Stimulated activated naive CD8-positive, alpha-beta T cell treated with anti-CD3 and anti-CD28 coated beads, Interleukin-15, Interleukin-2, amounts not matched to agents 100 ng/mL and 50 ng/mL, for 24 hours (primary cell): ENCODE results near the gene DISC1.
A peak's percentile ranks its signal among the peaks of the same experiment; 100 is the strongest.
"Not testable (repeated sequence)": the region's sequence is repeated elsewhere in the genome, so short reads cannot be mapped to it uniquely, and the experiment has no call there.

ENCODE experiments used
- H3K27ac Mint-ChIP-seq: one replicate; pipeline ENCODE4 v1.8.0; 2021; ENCODE audit warnings: mild to moderate bottlenecking, mixed read lengths
- H3K27me3 Mint-ChIP-seq: one replicate; pipeline ENCODE4 v1.8.0; 2021; ENCODE audit warnings: mixed read lengths
- H3K36me3 Mint-ChIP-seq: one replicate; pipeline ENCODE4 v1.8.0; 2021; ENCODE audit warnings: low read depth, mixed read lengths
- H3K4me1 Mint-ChIP-seq: one replicate; pipeline ENCODE4 v1.8.0; 2021; ENCODE audit warnings: low read depth, mixed read lengths
- H3K4me3 Mint-ChIP-seq: one replicate; pipeline ENCODE4 v1.8.0; 2021; ENCODE audit warnings: mild to moderate bottlenecking, mixed read lengths
- H3K9me3 Mint-ChIP-seq: one replicate; pipeline ENCODE4 v1.8.0; 2021; ENCODE audit warnings: mixed read lengths

Gene DISC1

DNA sequence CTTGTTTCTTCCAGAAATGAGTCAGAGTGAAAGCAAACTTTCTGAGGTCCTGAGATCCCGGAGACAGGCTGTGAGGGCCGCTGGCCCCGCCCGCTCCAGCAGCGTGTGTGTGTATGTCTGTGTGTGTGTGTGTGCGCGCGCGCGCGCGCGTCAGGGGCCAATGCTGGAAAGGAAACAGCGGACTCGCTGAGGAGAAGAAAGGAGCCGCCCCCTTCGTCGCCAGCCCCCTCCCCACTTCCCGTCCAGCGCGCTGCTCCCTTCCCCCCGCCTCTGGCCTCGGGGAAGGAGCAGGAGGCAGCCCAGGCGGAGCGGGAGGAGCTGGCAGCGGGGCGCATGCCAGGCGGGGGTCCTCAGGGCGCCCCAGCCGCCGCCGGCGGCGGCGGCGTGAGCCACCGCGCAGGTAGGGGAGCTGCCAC is at the start of gene DISC1:
Gene DISC1, plus strand, starts transcription at position 256 of the 416 bp plus-strand sequence. Its CDS starts 78 bp downstream, at position 334.
- Mint-ChIP-seq H3K4me1 (peaks cover 30% of the 10 kb centered on the region), H3K36me3 (no peaks in the 10 kb centered on the region), H3K27ac (peak within 1 kb of the TSS; percentile 83), H3K4me3 (peak within 1 kb of the TSS; percentile 92), H3K9me3 (no peaks in the 10 kb centered on the region), H3K27me3 (peaks cover 9% of the 10 kb centered on the region)

DNA sequence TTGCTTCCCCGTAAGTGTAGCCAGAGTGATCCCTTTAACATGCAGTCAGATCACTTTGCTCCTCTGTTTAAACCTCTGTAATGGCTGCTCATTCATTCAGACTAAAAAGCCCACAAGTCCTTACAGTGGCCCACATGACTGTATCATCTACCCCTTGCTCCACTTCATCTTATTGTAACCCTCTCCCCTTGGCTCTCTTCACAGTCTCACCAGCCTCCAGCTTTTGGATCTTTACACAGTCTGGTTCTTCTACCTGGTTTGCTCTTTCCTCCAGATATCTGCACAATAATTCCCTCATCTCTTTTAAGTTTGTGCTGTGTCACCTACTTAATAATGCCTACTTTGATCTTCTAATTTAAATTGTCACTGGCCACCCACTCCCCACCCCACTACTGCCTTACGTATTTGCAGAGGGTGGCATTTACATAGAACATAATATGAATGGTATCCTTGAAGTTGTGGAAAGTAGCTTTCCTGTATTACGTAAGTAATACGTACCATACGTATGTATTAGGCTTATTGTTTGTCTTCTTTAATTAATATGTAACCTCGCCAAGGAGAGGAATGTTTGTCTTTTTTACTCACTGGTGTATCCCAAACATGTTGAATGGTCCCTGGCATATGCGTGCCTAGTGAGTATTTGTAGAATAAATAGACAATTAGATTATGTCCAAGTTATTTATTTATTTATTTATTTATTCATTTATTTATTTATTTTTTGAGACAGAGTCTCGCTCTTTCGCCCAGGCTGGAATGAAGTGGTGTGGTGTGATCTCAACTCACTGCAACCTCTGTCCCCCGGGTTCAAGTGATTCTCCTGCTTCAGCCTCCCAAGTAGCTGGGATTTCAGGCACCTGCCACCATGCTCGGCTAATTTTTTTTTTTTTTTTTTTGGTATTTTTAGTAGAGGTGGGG is 49.5 kb upstream of the DISC1 start:
- no peaks in the 10 kb centered on the region for H3K27me3 Mint-ChIP-seq
- no peaks in the 10 kb centered on the region for H3K36me3 Mint-ChIP-seq
- H3K4me3 Mint-ChIP-seq, result no peak overlapping the region
- no peaks in the 10 kb centered on the region for H3K9me3 Mint-ChIP-seq
- H3K27ac Mint-ChIP-seq, result no peak overlapping the region
- no peaks in the 10 kb centered on the region for H3K4me1 Mint-ChIP-seq

GRCh38 chr1:231580874-231581273 is 45.7 kb upstream of the DISC1 start:
- no peaks in the 10 kb centered on the region for H3K36me3 Mint-ChIP-seq
- H3K4me1 Mint-ChIP-seq, result no peaks in the 10 kb centered on the region
- H3K4me3 Mint-ChIP-seq, result no peak overlapping the region
- no peaks in the 10 kb centered on the region for H3K27me3 Mint-ChIP-seq
- H3K9me3 Mint-ChIP-seq, result no peaks in the 10 kb centered on the region
- H3K27ac Mint-ChIP-seq, result no peak overlapping the region

DNA sequence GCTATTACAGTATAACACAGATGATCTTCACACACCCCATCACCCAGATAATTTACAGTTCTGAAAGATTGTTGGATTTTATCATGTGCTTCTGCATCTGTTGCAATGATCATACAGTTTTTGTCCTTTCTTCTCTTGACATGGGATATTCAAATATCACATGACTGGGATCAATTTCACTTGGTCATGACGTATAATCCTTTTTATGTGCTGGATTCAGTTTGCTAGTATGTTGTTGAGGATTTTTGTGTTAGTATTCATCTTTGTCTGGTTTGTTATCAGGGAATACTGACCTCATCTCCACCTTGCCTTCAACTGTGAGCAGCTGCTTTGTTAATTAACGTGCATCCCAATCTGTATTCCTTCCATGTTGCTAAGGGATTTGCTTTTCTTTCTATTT is 44.7 kb upstream of the DISC1 start:
- Mint-ChIP-seq H3K4me3 (no peak overlapping the region), H3K36me3 (no peaks in the 10 kb centered on the region), H3K27ac (no peak overlapping the region), H3K4me1 (no peaks in the 10 kb centered on the region), H3K9me3 (no peaks in the 10 kb centered on the region), H3K27me3 (no peaks in the 10 kb centered on the region)

- H3K27me3 Mint-ChIP-seq, result no peaks in the 10 kb centered on the region
- no peak overlapping the region for H3K4me3 Mint-ChIP-seq
- H3K9me3 Mint-ChIP-seq, result no peaks in the 10 kb centered on the region
- H3K36me3 Mint-ChIP-seq, result no peaks in the 10 kb centered on the region
- H3K4me1 Mint-ChIP-seq, result no peaks in the 10 kb centered on the region
- H3K27ac Mint-ChIP-seq, result no peak overlapping the region
Observed at GRCh38 chr1:231583376-231583775, 43.2 kb upstream of the DISC1 start.

DNA sequence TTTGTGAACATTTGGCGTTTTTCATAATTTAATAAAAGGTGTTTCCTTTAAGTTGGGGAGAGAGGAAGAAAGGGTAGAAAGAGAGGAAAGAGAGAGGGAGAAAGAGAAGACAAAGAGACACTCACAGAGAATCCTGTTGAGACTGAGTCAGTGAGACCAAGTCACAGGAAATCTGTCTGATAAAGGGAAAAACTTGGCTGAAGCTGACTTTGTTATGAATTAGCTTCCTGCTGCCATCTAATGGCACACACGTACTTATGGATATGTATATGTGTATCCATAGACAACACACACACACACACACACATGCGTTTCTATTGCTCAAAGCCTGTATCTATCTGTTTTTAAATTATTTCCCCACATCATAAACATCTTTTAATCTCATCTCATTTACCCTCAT is 42.5 kb upstream of the DISC1 start:
- H3K27ac Mint-ChIP-seq, result no peak overlapping the region
- no peaks in the 10 kb centered on the region for H3K4me1 Mint-ChIP-seq
- H3K36me3 Mint-ChIP-seq, result no peaks in the 10 kb centered on the region
- H3K9me3 Mint-ChIP-seq, result no peaks in the 10 kb centered on the region
- H3K27me3 Mint-ChIP-seq, result no peaks in the 10 kb centered on the region
- no peak overlapping the region for H3K4me3 Mint-ChIP-seq

DNA sequence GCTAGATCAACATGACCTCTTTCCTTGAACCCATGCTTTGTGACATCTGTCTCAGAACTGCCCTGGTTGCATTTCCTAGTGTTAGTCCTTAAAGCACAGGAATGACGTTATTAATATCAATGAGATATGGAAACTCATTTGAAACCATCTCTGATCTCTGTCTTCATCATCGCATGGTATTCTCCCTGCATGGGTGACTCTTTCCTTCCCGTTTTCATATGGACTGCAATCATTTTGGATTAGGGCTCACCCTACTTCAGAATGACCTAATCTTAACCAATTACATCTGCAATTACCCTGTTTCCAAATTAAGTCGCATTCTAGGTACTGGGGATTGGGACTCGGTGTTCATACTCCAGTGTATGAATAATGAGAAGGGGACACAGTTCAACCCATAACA is 41.7 kb upstream of the DISC1 start:
- H3K4me3 Mint-ChIP-seq, result no peak overlapping the region
- H3K36me3 Mint-ChIP-seq, result no peaks in the 10 kb centered on the region
- H3K4me1 Mint-ChIP-seq, result no peaks in the 10 kb centered on the region
- no peaks in the 10 kb centered on the region for H3K9me3 Mint-ChIP-seq
- no peak overlapping the region for H3K27ac Mint-ChIP-seq
- no peaks in the 10 kb centered on the region for H3K27me3 Mint-ChIP-seq

DNA sequence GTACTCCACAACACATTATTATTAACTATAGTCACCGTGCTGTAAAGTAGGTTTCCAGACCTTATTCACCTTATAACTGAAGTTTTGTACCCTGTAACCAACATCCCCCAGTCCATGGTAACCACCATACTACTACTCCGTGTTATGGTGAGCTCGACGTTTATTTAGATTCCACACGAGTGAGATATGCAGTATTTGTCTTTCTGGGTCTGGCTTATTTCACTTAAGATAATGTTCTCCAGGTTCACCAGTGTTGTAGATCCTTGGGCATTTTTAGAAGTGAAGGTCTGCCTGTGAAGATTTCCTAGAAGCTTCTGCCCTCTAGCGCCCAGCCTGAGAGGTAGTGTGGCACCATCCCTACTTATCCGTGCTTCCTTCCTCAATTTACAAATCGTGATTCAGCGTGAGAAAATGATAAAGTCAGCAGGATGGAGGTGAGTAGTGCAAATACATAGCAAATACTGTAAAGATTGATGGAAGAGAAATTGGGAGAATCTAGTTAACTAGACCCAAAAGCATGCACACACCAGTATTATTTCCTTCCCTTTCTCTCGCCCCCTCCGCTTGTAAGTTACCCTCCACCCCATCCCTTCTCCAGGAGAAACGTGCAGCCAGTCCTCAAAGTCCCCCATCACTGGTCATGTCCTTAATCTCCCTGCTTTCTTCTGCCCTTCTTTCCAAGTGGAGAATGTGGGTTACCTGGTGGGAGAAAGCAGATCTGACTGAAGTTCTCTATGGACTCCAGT is 36.0 kb upstream of the DISC1 start:
- Mint-ChIP-seq H3K9me3 (no peaks in the 10 kb centered on the region), H3K36me3 (no peaks in the 10 kb centered on the region), H3K4me3 (no peak overlapping the region), H3K4me1 (peaks cover 11% of the 10 kb centered on the region), H3K27me3 (no peaks in the 10 kb centered on the region), H3K27ac (no peak overlapping the region)

DNA sequence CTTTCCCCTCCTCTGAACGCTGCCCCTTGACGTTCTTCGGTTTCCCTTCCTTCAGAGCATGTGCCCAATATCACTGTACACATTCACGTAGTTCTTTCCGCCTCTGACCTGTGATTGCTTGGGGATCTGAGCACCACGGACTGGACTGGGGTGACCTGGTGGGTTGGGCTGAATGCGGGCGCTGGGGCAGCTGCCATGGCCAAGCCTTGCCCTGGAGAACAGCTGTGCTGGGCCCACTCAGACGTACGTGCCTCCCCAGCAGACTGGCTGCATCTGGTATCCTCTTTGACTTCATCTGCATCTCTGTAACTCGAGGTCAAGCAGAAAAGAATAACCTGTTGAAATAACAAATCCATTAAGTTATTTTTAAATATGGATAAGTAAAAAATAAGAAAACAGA is 35.1 kb upstream of the DISC1 start:
- Mint-ChIP-seq H3K4me1 (peaks cover 17% of the 10 kb centered on the region), H3K27me3 (no peaks in the 10 kb centered on the region), H3K4me3 (no peak overlapping the region), H3K9me3 (no peaks in the 10 kb centered on the region), H3K36me3 (no peaks in the 10 kb centered on the region), H3K27ac (no peak overlapping the region)

DNA sequence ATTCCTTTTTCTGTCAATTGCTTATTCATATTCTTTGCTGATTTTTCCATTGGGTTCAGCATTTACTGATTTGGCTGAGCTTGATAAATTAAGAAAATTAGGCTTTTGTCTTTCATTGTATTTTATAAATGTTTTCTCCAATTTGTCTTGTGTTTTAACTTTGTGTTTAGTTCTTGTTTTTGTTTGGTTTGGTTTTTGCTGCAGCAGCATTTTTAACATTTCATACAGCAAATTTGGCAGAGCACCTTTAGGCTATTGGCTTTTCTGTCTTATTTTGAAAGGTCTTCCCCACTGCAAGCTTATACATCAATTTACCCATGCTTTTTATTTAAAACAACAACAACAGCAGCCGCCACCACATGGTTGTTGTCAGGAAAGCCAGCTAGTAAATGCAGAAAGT is 33.8 kb upstream of the DISC1 start:
- no peaks in the 10 kb centered on the region for H3K27me3 Mint-ChIP-seq

GRCh38 chr1:231593264-231593663 is 33.3 kb upstream of the DISC1 start:
- H3K36me3 Mint-ChIP-seq, H3K9me3 Mint-ChIP-seq, H3K4me3 Mint-ChIP-seq, H3K27ac Mint-ChIP-seq, H3K27me3 Mint-ChIP-seq: not testable (repeated sequence)
- peaks cover 17% of the 10 kb centered on the region for H3K4me1 Mint-ChIP-seq

More for the DNA sequence above, 33.8 kb upstream of the DISC1 start:
- Mint-ChIP-seq H3K9me3 (no peaks in the 10 kb centered on the region), H3K4me1 (peaks cover 17% of the 10 kb centered on the region), H3K27ac (no peak overlapping the region), H3K36me3 (no peaks in the 10 kb centered on the region), H3K4me3 (no peak overlapping the region)

DNA sequence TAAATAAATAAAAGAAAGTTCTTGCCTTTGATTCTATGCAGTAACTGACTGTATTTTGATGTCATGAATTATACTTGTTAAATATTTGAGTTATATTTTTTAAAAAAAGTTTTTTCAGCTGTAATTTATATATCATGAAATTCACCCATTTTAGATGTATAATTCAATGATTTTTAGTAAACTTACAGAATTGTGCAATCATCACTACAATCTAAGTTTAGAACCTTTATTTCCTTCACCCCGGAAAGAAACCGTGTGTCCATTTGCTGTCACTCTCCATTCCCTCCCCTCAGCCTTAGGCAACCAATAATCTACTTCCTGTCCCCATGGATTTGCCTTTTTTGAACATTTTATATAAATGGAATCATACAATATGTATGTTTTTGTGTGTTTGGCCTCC is 32.5 kb upstream of the DISC1 start:
- H3K9me3 Mint-ChIP-seq, result no peaks in the 10 kb centered on the region
- H3K4me3 Mint-ChIP-seq, result no peak overlapping the region
- H3K4me1 Mint-ChIP-seq, result peaks cover 17% of the 10 kb centered on the region
- no peaks in the 10 kb centered on the region for H3K36me3 Mint-ChIP-seq
- no peak overlapping the region for H3K27ac Mint-ChIP-seq
- H3K27me3 Mint-ChIP-seq, result no peaks in the 10 kb centered on the region

- Mint-ChIP-seq H3K27me3 (no peaks in the 10 kb centered on the region), H3K4me1 (peaks cover 17% of the 10 kb centered on the region), H3K27ac (no peak overlapping the region), H3K36me3 (no peaks in the 10 kb centered on the region), H3K9me3 (no peaks in the 10 kb centered on the region), H3K4me3 (no peak overlapping the region)
Observed at GRCh38 chr1:231594749-231595148, 31.8 kb upstream of the DISC1 start.

- Mint-ChIP-seq H3K9me3 (no peaks in the 10 kb centered on the region), H3K4me3 (no peak overlapping the region), H3K27ac (no peak overlapping the region), H3K36me3 (no peaks in the 10 kb centered on the region), H3K4me1 (peaks cover 9% of the 10 kb centered on the region), H3K27me3 (no peaks in the 10 kb centered on the region)
Observed at GRCh38 chr1:231596337-231596791, 30.2 kb upstream of the DISC1 start.

GRCh38 chr1:231597971-231598370 is 28.6 kb upstream of the DISC1 start:
- Mint-ChIP-seq H3K4me1 (peaks cover 9% of the 10 kb centered on the region), H3K9me3 (no peaks in the 10 kb centered on the region), H3K4me3 (no peak overlapping the region), H3K27ac (no peak overlapping the region), H3K27me3 (no peaks in the 10 kb centered on the region), H3K36me3 (no peaks in the 10 kb centered on the region)
